Spleen (tissue), 11 donors: ENCODE data around the gene KCNK4. TPM values are rescaled to one million over a fixed set of nuclear protein-coding genes. Genes with fewer than 3 reads are reported as not detected.

Source experiments
- DNase-seq: peaks from one replicate; pipeline ENCODE4 v3.0.0-alpha.2; 2020
- H3K27ac ChIP-seq, 8 donors: fragments of 200-600 bp; sonication (generic) in 7 of 8; 1 replicate in 4 of 8; 2 replicates in 4 of 8; pipeline versions ENCODE4 v1.5.0 to v1.8.0; 2016 to 2021; ENCODE audit warnings: inconsistent platforms in 4 of 8, mild to moderate bottlenecking in 4 of 8, moderate library complexity in 1 of 8
- H3K27me3 ChIP-seq, 7 donors: fragments of 200-600 bp; sonication (generic) in 6 of 7; replicated peaks in 1 of 7; 1 replicate in 4 of 7; 2 replicates in 3 of 7; pipeline versions ENCODE4 v1.5.0 to v1.8.0; 2016 to 2021; ENCODE audit warnings: inconsistent platforms in 3 of 7, mild to moderate bottlenecking in 1 of 7
- H3K36me3 ChIP-seq, 6 donors: fragments of 200-600 bp; sonication (generic) in 5 of 6; 1 replicate in 4 of 6; 2 replicates in 2 of 6; pipeline versions ENCODE4 v1.5.0 to v1.8.0; 2016 to 2021; ENCODE audit warnings: inconsistent platforms in 2 of 6
- H3K4me1 ChIP-seq, 6 donors: fragments of 200-600 bp; sonication (generic) in 5 of 6; 1 replicate in 3 of 6; 2 replicates in 3 of 6; pipeline versions ENCODE4 v1.5.0 to v1.8.0; 2016 to 2021; ENCODE audit warnings: inconsistent platforms in 3 of 6
- H3K4me3 ChIP-seq, 8 donors: fragments of 200-600 bp; sonication (generic) in 7 of 8; 1 replicate in 4 of 8; 2 replicates in 4 of 8; pipeline versions ENCODE4 v1.5.0 to v1.8.0; 2016 to 2021; ENCODE audit warnings: inconsistent platforms in 4 of 8, mild to moderate bottlenecking in 4 of 8, moderate library complexity in 2 of 8
- H3K9me3 ChIP-seq, 8 donors: fragments of 200-600 bp; sonication (generic) in 7 of 8; 1 replicate in 4 of 8; 2 replicates in 4 of 8; pipeline versions ENCODE4 v1.5.0 to v1.8.0; 2016 to 2021; ENCODE audit warnings: inconsistent platforms in 4 of 8
- CTCF ChIP-seq, 11 experiments: fragments of 200-600 bp in 7 of 11; fragments of 450-650 bp in 4 of 11; sonication (generic) in 4 of 11; IDR thresholded peaks in 8 of 11; conservative IDR thresholded peaks in 3 of 11; 1 replicate in 7 of 11; 2 replicates in 4 of 11; pipeline versions ENCODE4 v1.4.0 to v1.8.0; 2016 to 2021; ENCODE audit warnings: antibody characterized with exemption in 11 of 11, inconsistent platforms in 4 of 11, mild to moderate bottlenecking in 1 of 11
- POLR2A ChIP-seq, 3 donors: fragments of 450-650 bp; IDR thresholded peaks; one replicate each; pipeline ENCODE4 v1.5.1; 2017; ENCODE audit warnings: antibody characterized with exemption in 3 of 3, mild to moderate bottlenecking in 1 of 3
- POLR2AphosphoS5 ChIP-seq, 3 donors: sonication (generic); formaldehyde crosslinking; IDR thresholded peaks; one replicate each; pipeline ENCODE4 v1.5.1; 2017; ENCODE audit warnings: antibody characterized with exemption in 3 of 3
- WGBS, 5 donors: extraction: QIAGEN DNeasy Blood & Tissue Kit in 3 of 5; methylation state at CpG; one replicate each; pipeline versions ENCODE4 v1.1.5 to v1.1.7; 2013 to 2018; 5-methylcytosine and 5-hydroxymethylcytosine counted together
- intact Hi-C: fragments of 100-400 bp; cut with DNase I; formaldehyde crosslinking; loops from one replicate; pipeline ENCODE4 v1.15.0; 2023; ENCODE audit warnings: low total_unique reads
- polyA plus RNA-seq, 3 donors: library from polyadenylated mRNA; stranded (reverse); fragments of 200-250 nt; gene quantifications; one replicate each; pipeline ENCODE4 v1.2.1, GENCODE V29; 2013
- total RNA-seq, 7 donors: library from RNA; depleted of rRNA in 3 of 7; stranded (reverse); fragments of >200 nt in 3 of 7; fragmentation: NEBNext Ultra II Directional in 4 of 7; extraction: Animal tissue kit (Norgen Biotek cat#: 25700) in 4 of 7; gene quantifications; one replicate each; pipeline versions ENCODE4 v1.1.0 to v1.2.1, GENCODE V29; 2016 to 2021
- donor health status: healthy with polysubstance abuse.
- donor health status: DM: no; HTN: no; CAD: no; lungs with moderate emphysema.
- donor health status: DM: no; HTN: no; CAD: no.
- donor health status: Bipolar disorder and iron deficiency.
- donor health status: healthy.
- donor health status: DM: no; HTN: no; CAD: no.
- donor health status: DM: yes; HTN: yes; CAD: no.

The KCNK4 gene
- total and polyA plus RNA-seq, 10 donors = 0.06 to 0.77 (median 0.35) TPM; not detected in 5

- 1 to 2% (median 2%) methylated on average over 25 to 74 of the region's 74 CpGs for WGBS, 5 donors
- H3K4me1 ChIP-seq = peaks cover 17 to 83% (median 62%) of the 10 kb centered on the region in 6 donors
- no peaks in the 10 kb centered on the region for H3K27me3 ChIP-seq
- H3K4me3 ChIP-seq = peak within 1 kb of the TSS; percentile 58 to 90 (median 77)
- H3K9me3 ChIP-seq = no peaks in the 10 kb centered on the region
- intact Hi-C loops = no loop called here
- DNase-seq = peak; percentile 96
- H3K27ac ChIP-seq = peak within 1 kb of the TSS; percentile 66 to 100 (median 84)
- TF ChIP-seq CTCF (IDR thresholded peaks at IDR 0.05 in 8 of 11, conservative IDR thresholded peaks at IDR 0.05 in 3 of 11) (peak in 5 of 11 experiments; percentile 5 to 43 (median 23)), POLR2AphosphoS5 (IDR thresholded peaks at IDR 0.05) (peak; percentile 44 to 82 (median 71)), POLR2A (IDR thresholded peaks at IDR 0.05) (no peak)
- H3K36me3 ChIP-seq = peaks cover 0 to 24% (median 9%) of the 10 kb centered on the region in 6 donors
Measured at GRCh38 chr11:64246871-64247728, 44.0 kb upstream of the KCNK4 start, which contains the start of gene PPP1R14B. Gene PPP1R14B, minus strand, starts transcription at chr11:64246943. Its CDS starts 270 bp downstream, at chr11:64246673.

GRCh38 chr11:64247729-64248531 is 43.2 kb upstream of the KCNK4 start:
- Histone ChIP-seq H3K27ac (peak overlapping the region in 7 of 8 donors; percentile 72 to 100 (median 86)), H3K4me1 (peaks cover 17 to 83% (median 62%) of the 10 kb centered on the region in 6 donors), H3K36me3 (peaks cover 0 to 21% (median 9%) of the 10 kb centered on the region in 6 donors), H3K9me3 (no peaks in the 10 kb centered on the region), H3K4me3 (peak overlapping the region; percentile 39 to 90 (median 77)), H3K27me3 (no peaks in the 10 kb centered on the region)
- WGBS, 5 donors = 53 to 66% (median 56%) methylated on average over 31 of the region's 31 CpGs
- TF ChIP-seq POLR2AphosphoS5 (IDR thresholded peaks at IDR 0.05) = no peak
- TF ChIP-seq CTCF (IDR thresholded peaks at IDR 0.05 in 8 of 11, conservative IDR thresholded peaks at IDR 0.05 in 3 of 11) = no peak
- no peak for TF ChIP-seq POLR2A (IDR thresholded peaks at IDR 0.05)
- intact Hi-C loops = no loop called here
- DNase-seq = no peak

- TF ChIP-seq POLR2AphosphoS5 (IDR thresholded peaks at IDR 0.05) = no peak
- TF ChIP-seq CTCF (IDR thresholded peaks at IDR 0.05 in 8 of 11, conservative IDR thresholded peaks at IDR 0.05 in 3 of 11) = no peak
- no peak for TF ChIP-seq POLR2A (IDR thresholded peaks at IDR 0.05)
- intact Hi-C loops = no loop called here
- Histone ChIP-seq H3K4me3 (no peak overlapping the region), H3K36me3 (peaks cover 0 to 15% (median 5%) of the 10 kb centered on the region in 6 donors), H3K9me3 (no peaks in the 10 kb centered on the region), H3K27ac (no peak overlapping the region), H3K27me3 (no peaks in the 10 kb centered on the region), H3K4me1 (peaks cover 20 to 83% (median 63%) of the 10 kb centered on the region in 6 donors)
- DNase-seq = no peak
- WGBS, 5 donors = 60 to 88% (median 80%) methylated on average over 1 to 7 of the region's 7 CpGs
Measured at GRCh38 chr11:64248578-64248977, 42.5 kb upstream of the KCNK4 start.
